NCI-H2029 treated with DMSO at 0.1 percent for 48 hours (cell line): Measurements from ENCODE around the gene ZSCAN5B.
"Not testable (repeated sequence)": the region's sequence is repeated elsewhere in the genome, so short reads cannot be mapped to it uniquely, and the experiment has no call there.

ENCODE experiments used
- DNase-seq: peaks from one replicate; lab custom pipeline; 2025; lab: John Stamatoyannopoulos, UW

ZSCAN5B gene

GRCh38 chr19:56176310-56176709 lies 21.3 kb downstream of the ZSCAN5B start:
- not testable (repeated sequence) for DNase-seq

GRCh38 chr19:56175861-56176307 lies 21.7 kb downstream of the ZSCAN5B start, which contains the start of gene GALP:
GALP (plus strand) TSS chr19:56176008; CDS start chr19:56177109, 1,101 bp downstream.
- not testable (repeated sequence) for DNase-seq

GRCh38 chr19:56174550-56174949 lies 23.0 kb downstream of the ZSCAN5B start:
- no peak for DNase-seq

- DNase-seq = no peak
Observed at GRCh38 chr19:56174086-56174485, 23.5 kb downstream of the ZSCAN5B start.

- peak; percentile 66 for DNase-seq
Observed at GRCh38 chr19:56170261-56170660, 27.3 kb downstream of the ZSCAN5B start.

GRCh38 chr19:56167064-56167578 lies 30.5 kb downstream of the ZSCAN5B start:
- no peak for DNase-seq

GRCh38 chr19:56163097-56163496 lies 34.5 kb downstream of the ZSCAN5B start:
- no peak for DNase-seq

GRCh38 chr19:56162258-56162657 lies 35.3 kb downstream of the ZSCAN5B start:
- DNase-seq = no peak

GRCh38 chr19:56161534-56161933 lies 36.0 kb downstream of the ZSCAN5B start:
- DNase-seq = no peak

- no peak for DNase-seq
Observed at GRCh38 chr19:56159622-56160271, 37.8 kb downstream of the ZSCAN5B start.

GRCh38 chr19:56159009-56159559 lies 38.5 kb downstream of the ZSCAN5B start:
- DNase-seq = no peak

GRCh38 chr19:56158170-56158757 lies 39.3 kb downstream of the ZSCAN5B start:
- no peak for DNase-seq

- no peak for DNase-seq
Observed at GRCh38 chr19:56156768-56157167, 40.8 kb downstream of the ZSCAN5B start.

- DNase-seq = no peak
Observed at GRCh38 chr19:56155124-56155687, 42.4 kb downstream of the ZSCAN5B start.

GRCh38 chr19:56153507-56153906 lies 44.1 kb downstream of the ZSCAN5B start:
- DNase-seq = no peak

GRCh38 chr19:56152644-56153043 lies 44.9 kb downstream of the ZSCAN5B start:
- DNase-seq = no peak

- DNase-seq = no peak
Observed at GRCh38 chr19:56150358-56150757, 47.2 kb downstream of the ZSCAN5B start.

- DNase-seq = no peak
Observed at GRCh38 chr19:56149656-56150038, 47.9 kb downstream of the ZSCAN5B start.

- not testable (repeated sequence) for DNase-seq
Observed at GRCh38 chr19:56148955-56149655, 48.5 kb downstream of the ZSCAN5B start.

- no peak for DNase-seq
Observed at GRCh38 chr19:56148096-56148495, 49.5 kb downstream of the ZSCAN5B start.

GRCh38 chr19:56147307-56147706 lies 50.3 kb downstream of the ZSCAN5B start:
- DNase-seq = no peak

GRCh38 chr19:56146904-56147303 lies 50.7 kb downstream of the ZSCAN5B start:
- no peak for DNase-seq
